GM10248 (cell line): ENCODE measurements around the gene BACH2.

Experiments used
- CTCF ChIA-PET: fragments of 300-600 bp; sonication (Branson Sonifier 250); formaldehyde crosslinking; extraction: SDS; loops from one replicate; lab custom pipeline; 2021; ENCODE audit warnings: antibody characterized with exemption; lab: Yijun Ruan, JAX
- POLR2A ChIA-PET: fragments of 350-650 bp; sonication (Branson Sonifier 250); formaldehyde crosslinking; extraction: SDS; loops from one replicate; lab custom pipeline; 2020; ENCODE audit warnings: antibody characterized with exemption; lab: Yijun Ruan, JAX
- DNase-seq: peaks from one replicate; pipeline ENCODE4 v3.0.0; 2012; ENCODE audit errors: extremely low spot score
- TF ChIP-seq, protein P1 (sequence below): IDR thresholded peaks from 2 replicates; pipeline ENCODE4 v1.5.1; 2012; ENCODE audit warnings: mild to moderate bottlenecking, low read depth; ENCODE audit errors: extremely low read depth, missing control alignments, control extremely low read depth

The BACH2 gene

DNA sequence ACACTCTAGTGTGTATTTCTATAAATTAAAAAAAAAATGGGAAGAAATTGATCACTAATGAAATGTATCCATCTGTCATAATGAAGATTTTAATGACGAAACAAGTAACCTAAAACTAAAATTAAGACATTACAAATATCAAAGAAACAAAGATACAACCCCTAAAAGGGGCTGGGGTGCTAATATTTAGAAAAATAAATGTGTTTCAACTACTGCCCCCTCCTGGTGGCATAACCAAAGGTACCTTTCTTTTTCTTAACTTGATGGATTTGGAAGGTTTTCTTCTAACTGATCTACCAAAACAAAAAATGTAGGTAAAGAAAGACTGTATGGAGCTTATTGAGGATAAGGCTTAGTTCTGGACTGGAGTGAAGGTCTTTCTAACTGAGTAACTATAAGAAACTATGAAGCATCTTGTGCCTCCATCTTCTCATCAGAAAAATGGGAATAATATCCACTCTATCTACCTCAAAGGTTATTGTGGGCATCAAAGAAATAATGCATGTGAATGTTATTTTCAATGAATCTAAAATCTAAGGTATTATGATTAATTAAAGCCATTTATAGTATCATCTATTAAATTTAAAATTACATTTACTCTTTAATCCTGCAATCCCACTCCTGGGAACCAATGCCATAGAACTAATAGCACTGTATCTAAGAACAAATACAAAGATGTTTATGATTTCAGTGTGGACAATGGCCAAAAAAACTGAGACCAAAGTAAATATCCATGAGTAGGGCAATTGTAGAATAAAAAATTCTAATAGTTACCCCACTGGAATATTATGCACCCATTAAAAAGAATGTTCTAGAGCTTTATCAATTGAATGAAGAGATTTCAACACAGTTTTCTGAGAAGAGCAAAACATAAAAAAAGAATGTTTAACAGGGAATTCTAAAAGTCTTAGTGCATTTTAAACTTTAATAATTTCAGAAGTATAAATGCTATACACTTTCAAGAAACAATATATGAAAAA, 117.2 kb downstream of the BACH2 start:
- TF ChIP-seq, protein P1, sequence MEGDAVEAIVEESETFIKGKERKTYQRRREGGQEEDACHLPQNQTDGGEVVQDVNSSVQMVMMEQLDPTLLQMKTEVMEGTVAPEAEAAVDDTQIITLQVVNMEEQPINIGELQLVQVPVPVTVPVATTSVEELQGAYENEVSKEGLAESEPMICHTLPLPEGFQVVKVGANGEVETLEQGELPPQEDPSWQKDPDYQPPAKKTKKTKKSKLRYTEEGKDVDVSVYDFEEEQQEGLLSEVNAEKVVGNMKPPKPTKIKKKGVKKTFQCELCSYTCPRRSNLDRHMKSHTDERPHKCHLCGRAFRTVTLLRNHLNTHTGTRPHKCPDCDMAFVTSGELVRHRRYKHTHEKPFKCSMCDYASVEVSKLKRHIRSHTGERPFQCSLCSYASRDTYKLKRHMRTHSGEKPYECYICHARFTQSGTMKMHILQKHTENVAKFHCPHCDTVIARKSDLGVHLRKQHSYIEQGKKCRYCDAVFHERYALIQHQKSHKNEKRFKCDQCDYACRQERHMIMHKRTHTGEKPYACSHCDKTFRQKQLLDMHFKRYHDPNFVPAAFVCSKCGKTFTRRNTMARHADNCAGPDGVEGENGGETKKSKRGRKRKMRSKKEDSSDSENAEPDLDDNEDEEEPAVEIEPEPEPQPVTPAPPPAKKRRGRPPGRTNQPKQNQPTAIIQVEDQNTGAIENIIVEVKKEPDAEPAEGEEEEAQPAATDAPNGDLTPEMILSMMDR: no peak
- no peak for DNase-seq
- POLR2A ChIA-PET: no interaction called here
- CTCF ChIA-PET: interaction anchor here (1.3 to 2.2 kb wide), 2 partner anchors 230 to 239 kb away, joined by 3 to 10 read pairs; no protein-coding TSS in a partner anchor

DNA sequence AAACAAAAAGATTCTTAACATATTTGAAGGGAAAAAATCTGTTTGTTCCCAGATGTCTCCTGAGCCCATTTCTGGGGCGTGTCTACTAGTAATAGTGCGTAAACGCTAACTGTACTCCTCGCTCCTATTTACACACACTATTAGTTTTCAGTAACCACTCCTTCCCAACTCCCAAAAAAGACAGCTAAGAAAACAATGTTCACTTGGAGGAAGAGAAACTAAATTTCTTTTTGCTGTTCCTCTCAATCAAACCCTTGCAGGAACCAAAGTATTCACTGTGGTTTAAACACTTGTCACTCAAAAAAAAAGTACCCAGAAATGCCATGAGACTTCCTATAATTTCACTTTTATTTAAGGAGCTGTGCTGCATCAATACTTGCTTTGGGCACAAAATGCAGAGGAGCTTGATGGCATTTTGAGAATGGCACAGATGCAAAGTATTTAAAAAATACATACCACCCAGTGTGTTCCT, 118.2 kb downstream of the BACH2 start:
- CTCF ChIA-PET: interaction anchor here (0.7 to 2.2 kb wide), 4 partner anchors 16 to 238 kb away, joined by 3 to 10 read pairs (median 4); no protein-coding TSS in a partner anchor
- no peak for DNase-seq
- TF ChIP-seq, protein P1: no peak
- POLR2A ChIA-PET: no interaction called here

GRCh38 chr6:90177544-90178383, 118.9 kb downstream of the BACH2 start:
- POLR2A ChIA-PET: no interaction called here
- no peak for DNase-seq
- CTCF ChIA-PET: interaction anchor here (0.9 to 2.2 kb wide), 4 partner anchors 15 to 237 kb away, joined by 3 to 10 read pairs (median 4); no protein-coding TSS in a partner anchor
- TF ChIP-seq, protein P1: no peak

- TF ChIP-seq, protein P1: no peak
- CTCF ChIA-PET: interaction anchor here (1.3 to 1.6 kb wide), 2 partner anchors 19 to 235 kb away, joined by 3 to 6 read pairs; no protein-coding TSS in a partner anchor
- POLR2A ChIA-PET: no interaction called here
- no peak for DNase-seq
These were observed 120.8 kb downstream of the BACH2 start for GRCh38 chr6:90175627-90176538.

DNA sequence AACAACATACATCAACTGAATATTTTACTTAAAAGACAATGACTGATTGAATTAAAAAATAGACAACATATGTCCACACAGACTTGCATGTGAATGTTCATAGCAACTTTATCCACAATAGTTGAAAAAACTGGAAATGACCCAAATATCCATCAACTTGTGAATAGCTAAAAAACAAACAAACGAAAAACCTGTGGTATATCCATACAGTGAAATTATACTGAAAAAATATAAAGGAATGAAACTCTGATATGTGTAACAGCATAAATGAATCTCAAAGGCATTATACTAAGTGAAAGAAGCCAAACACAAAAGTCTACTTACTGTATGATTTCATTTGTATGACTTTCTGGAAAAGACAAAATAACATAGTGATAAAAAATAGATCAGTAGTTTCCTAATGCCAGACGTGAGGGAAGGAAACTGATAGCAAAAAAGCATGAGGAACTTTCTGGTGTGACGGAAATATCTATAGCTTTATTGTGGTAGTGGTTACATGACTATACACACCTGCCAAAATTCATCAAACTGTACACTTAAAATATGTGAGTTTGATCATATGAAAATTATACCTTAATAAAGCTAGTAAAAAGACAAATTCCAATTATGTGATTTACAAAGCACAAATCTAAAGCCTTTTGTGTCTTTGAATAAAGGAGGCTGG, 123.2 kb downstream of the BACH2 start:
- ChIA-PET CTCF (no interaction called here), POLR2A (no interaction called here)
- TF ChIP-seq, protein P1: no peak
- DNase-seq: no peak
